ENCODE results near the gene TRIM52.

DNA sequence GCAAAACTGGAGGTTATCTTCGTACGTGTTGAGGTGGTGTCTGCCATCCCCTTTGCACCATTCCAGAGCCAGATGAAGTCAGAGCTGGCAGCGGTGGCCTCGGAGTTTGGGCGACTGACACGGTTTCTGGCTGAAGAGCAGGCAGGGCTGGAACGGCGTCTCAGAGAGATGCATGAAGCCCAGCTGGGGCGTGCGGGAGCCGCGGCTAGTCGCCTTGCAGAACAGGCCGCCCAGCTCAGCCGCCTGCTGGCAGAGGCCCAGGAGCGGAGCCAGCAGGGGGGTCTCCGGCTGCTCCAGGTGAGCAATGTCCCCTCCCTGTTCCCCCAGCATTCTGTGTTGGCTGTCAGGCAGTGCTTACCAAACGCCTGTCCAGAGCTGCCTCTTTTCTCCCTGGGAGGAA, 28.4 kb downstream of the TRIM52 start:
- TF ChIP-seq, protein P1, sequence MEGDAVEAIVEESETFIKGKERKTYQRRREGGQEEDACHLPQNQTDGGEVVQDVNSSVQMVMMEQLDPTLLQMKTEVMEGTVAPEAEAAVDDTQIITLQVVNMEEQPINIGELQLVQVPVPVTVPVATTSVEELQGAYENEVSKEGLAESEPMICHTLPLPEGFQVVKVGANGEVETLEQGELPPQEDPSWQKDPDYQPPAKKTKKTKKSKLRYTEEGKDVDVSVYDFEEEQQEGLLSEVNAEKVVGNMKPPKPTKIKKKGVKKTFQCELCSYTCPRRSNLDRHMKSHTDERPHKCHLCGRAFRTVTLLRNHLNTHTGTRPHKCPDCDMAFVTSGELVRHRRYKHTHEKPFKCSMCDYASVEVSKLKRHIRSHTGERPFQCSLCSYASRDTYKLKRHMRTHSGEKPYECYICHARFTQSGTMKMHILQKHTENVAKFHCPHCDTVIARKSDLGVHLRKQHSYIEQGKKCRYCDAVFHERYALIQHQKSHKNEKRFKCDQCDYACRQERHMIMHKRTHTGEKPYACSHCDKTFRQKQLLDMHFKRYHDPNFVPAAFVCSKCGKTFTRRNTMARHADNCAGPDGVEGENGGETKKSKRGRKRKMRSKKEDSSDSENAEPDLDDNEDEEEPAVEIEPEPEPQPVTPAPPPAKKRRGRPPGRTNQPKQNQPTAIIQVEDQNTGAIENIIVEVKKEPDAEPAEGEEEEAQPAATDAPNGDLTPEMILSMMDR (IDR thresholded peaks at IDR 0.05; ENCODE audit: low read depth, low read length, poor library complexity, severe bottlenecking): no peak
- no peak for TF ChIP-seq EZH2phosphoT487 (IDR thresholded peaks at IDR 0.05; ENCODE audit: borderline replicate concordance, low read length)
